ENCODE data around the gene FAM222B. TPM values are rescaled to one million over a fixed set of nuclear protein-coding genes. Genes with fewer than 3 reads are reported as not detected.
A peak's percentile ranks its signal among the peaks of the same experiment; 100 is the strongest.
"Not testable (repeated sequence)": the region's sequence is repeated elsewhere in the genome, so short reads cannot be mapped to it uniquely, and the experiment has no call there.

FAM222B gene
- total RNA-seq, 1 experiment from 2014 or later: 94.6 TPM

DNA sequence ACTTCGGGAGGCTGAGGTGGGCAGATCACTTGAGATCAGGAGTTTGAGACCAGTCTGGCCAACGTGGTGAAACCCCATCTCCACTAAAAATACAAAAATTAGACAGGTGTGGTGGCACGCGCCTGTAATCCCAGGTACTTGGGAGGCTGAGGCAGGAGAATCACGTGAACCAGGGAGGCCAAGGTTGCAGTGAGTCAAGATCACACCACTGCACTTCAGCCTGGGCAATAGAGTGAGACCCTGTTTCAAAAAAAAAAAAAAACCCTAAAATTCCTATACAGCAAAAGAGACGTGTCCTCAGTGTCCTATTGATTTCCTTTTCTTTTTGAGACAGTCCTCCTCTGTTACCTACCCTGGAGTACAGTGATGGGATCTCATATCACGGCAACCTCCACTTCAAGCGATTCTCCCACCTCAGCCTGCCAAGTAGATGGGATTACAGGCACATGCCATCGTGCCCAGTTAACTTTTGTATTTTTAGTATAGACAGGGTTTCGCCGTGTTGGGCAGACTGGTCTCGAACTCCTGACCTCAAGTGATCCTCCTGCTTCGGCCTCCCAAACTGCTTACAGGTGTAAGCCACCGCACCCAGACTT lies 47.6 kb downstream of the FAM222B start:
- H3K27me3 Mint-ChIP-seq (ENCODE audit: low read depth); H3K4me1 Mint-ChIP-seq; POLR2A ChIA-PET; DNase-seq (ENCODE audit: low spot score); H3K9me3 Mint-ChIP-seq; H3K4me3 Mint-ChIP-seq; ATAC-seq: not testable (repeated sequence)
- peaks cover 15% of the 10 kb centered on the region for H3K36me3 Mint-ChIP-seq
- peak overlapping the region; percentile 57; the same call in 1 of the 2 replicates for H3K27ac Mint-ChIP-seq
- CTCF ChIA-PET: interaction anchor here (0.6 kb wide), 1 partner anchor 34 kb away, joined by 3 read pairs; no protein-coding TSS in a partner anchor
- TF ChIP-seq ZNF121 (CRISPR knock-in tag; IDR thresholded peaks at IDR 0.05): peak; percentile 44; the same call in 1 of the 2 replicates

- no peak for TF ChIP-seq FOXP1 (CRISPR knock-in tag; IDR thresholded peaks at IDR 0.05; ENCODE audit: borderline replicate concordance)
- TF ChIP-seq ZNF121 (CRISPR knock-in tag; IDR thresholded peaks at IDR 0.05): peak; percentile 12; the same call in 1 of the 2 replicates
- H3K27me3 Mint-ChIP-seq (ENCODE audit: low read depth): no peaks in the 10 kb centered on the region
- CTCF ChIA-PET: interaction anchor here (0.6 to 2.7 kb wide), 6 partner anchors 29 to 81 kb away, joined by 3 to 12 read pairs (median 4); no protein-coding TSS in a partner anchor
- 0 out of 2 replicates have a peak, but pooled peaks cover 2% of the 10 kb centered on the region for H3K4me1 Mint-ChIP-seq
- peak overlapping the region; percentile 85; the same call in 1 of the 2 replicates for H3K27ac Mint-ChIP-seq
- H3K9me3 Mint-ChIP-seq: no peaks in the 10 kb centered on the region
- POLR2A ChIA-PET: interaction anchor here (1.0 kb wide), 1 partner anchor 9 kb away, joined by 3 read pairs; no protein-coding TSS in a partner anchor
- no peak overlapping the region for H3K4me3 Mint-ChIP-seq
- DNase-seq (ENCODE audit: low spot score) (no peak), ATAC-seq (peak; percentile 20; the same call in 1 of the 2 replicates)
- H3K36me3 Mint-ChIP-seq: peaks cover 14% of the 10 kb centered on the region
Observed at GRCh38 chr17:28792877-28793661, 49.5 kb downstream of the FAM222B start.

GRCh38 chr17:28788100-28788499 lies 54.5 kb downstream of the FAM222B start:
- DNase-seq (ENCODE audit: low spot score) (no peak), ATAC-seq (no peak)
- TF ChIP-seq GABPB1 (CRISPR knock-in tag; IDR thresholded peaks at IDR 0.05) (peak; percentile 65; the same call in 1 of the 2 replicates), ZNF219 (CRISPR knock-in tag; IDR thresholded peaks at IDR 0.05; ENCODE audit: borderline replicate concordance) (no peak)
- no peaks in the 10 kb centered on the region for H3K27me3 Mint-ChIP-seq (ENCODE audit: low read depth)
- H3K9me3 Mint-ChIP-seq: no peaks in the 10 kb centered on the region
- ChIA-PET CTCF (interaction anchor here (1.2 to 1.5 kb wide), 2 partner anchors 25 to 61 kb away, joined by 4 to 9 read pairs; no protein-coding TSS in a partner anchor), POLR2A (no interaction called here)
- no peak overlapping the region for H3K27ac Mint-ChIP-seq
- peaks cover 19% of the 10 kb centered on the region for H3K36me3 Mint-ChIP-seq
- no peak overlapping the region for H3K4me3 Mint-ChIP-seq
- 0 out of 2 replicates have a peak, but pooled peaks cover 3% of the 10 kb centered on the region for H3K4me1 Mint-ChIP-seq

- CTCF ChIA-PET: interaction anchor here (0.7 to 2.3 kb wide), 2 partner anchors 19 to 42 kb away, joined by 3 to 13 read pairs; no protein-coding TSS in a partner anchor
- no peak for DNase-seq (ENCODE audit: low spot score)
- TF ChIP-seq CBFB (CRISPR knock-in tag; IDR thresholded peaks at IDR 0.05; ENCODE audit: low read depth) (no peak), CREB1 (CRISPR knock-in tag; IDR thresholded peaks at IDR 0.05) (no peak), CDX4 (CRISPR knock-in tag; IDR thresholded peaks at IDR 0.05; ENCODE audit: borderline replicate concordance) (no peak), ZNF671 (CRISPR knock-in tag; IDR thresholded peaks at IDR 0.05) (no peak), NR2C2 (CRISPR knock-in tag; IDR thresholded peaks at IDR 0.05) (no peak), NFE2L1 (CRISPR knock-in tag; IDR thresholded peaks at IDR 0.05) (no peak), ZNF121 (CRISPR knock-in tag; IDR thresholded peaks at IDR 0.05) (no peak), CREM (CRISPR knock-in tag; IDR thresholded peaks at IDR 0.05) (no peak), RELA (CRISPR knock-in tag; IDR thresholded peaks at IDR 0.05; ENCODE audit: borderline replicate concordance) (no peak), PRRX2 (CRISPR knock-in tag; IDR thresholded peaks at IDR 0.05) (no peak), USF2 (CRISPR knock-in tag; IDR thresholded peaks at IDR 0.05) (no peak), SOX15 (CRISPR knock-in tag; IDR thresholded peaks at IDR 0.05) (no peak), FOXJ3 (CRISPR knock-in tag; IDR thresholded peaks at IDR 0.05; ENCODE audit: borderline replicate concordance) (no peak)
- TF ChIP-seq, protein P1, sequence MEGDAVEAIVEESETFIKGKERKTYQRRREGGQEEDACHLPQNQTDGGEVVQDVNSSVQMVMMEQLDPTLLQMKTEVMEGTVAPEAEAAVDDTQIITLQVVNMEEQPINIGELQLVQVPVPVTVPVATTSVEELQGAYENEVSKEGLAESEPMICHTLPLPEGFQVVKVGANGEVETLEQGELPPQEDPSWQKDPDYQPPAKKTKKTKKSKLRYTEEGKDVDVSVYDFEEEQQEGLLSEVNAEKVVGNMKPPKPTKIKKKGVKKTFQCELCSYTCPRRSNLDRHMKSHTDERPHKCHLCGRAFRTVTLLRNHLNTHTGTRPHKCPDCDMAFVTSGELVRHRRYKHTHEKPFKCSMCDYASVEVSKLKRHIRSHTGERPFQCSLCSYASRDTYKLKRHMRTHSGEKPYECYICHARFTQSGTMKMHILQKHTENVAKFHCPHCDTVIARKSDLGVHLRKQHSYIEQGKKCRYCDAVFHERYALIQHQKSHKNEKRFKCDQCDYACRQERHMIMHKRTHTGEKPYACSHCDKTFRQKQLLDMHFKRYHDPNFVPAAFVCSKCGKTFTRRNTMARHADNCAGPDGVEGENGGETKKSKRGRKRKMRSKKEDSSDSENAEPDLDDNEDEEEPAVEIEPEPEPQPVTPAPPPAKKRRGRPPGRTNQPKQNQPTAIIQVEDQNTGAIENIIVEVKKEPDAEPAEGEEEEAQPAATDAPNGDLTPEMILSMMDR (IDR thresholded peaks at IDR 0.05): no peak
- TF ChIP-seq, protein P2, sequence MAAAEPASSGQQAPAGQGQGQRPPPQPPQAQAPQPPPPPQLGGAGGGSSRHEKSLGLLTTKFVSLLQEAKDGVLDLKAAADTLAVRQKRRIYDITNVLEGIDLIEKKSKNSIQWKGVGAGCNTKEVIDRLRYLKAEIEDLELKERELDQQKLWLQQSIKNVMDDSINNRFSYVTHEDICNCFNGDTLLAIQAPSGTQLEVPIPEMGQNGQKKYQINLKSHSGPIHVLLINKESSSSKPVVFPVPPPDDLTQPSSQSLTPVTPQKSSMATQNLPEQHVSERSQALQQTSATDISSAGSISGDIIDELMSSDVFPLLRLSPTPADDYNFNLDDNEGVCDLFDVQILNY (CRISPR knock-in tag; IDR thresholded peaks at IDR 0.05): no peak
- TF ChIP-seq, protein P3, sequence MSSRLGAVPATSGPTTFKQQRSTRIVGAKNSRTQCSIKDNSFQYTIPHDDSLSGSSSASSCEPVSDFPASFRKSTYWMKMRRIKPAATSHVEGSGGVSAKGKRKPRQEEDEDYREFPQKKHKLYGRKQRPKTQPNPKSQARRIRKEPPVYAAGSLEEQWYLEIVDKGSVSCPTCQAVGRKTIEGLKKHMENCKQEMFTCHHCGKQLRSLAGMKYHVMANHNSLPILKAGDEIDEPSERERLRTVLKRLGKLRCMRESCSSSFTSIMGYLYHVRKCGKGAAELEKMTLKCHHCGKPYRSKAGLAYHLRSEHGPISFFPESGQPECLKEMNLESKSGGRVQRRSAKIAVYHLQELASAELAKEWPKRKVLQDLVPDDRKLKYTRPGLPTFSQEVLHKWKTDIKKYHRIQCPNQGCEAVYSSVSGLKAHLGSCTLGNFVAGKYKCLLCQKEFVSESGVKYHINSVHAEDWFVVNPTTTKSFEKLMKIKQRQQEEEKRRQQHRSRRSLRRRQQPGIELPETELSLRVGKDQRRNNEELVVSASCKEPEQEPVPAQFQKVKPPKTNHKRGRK (CRISPR knock-in tag; IDR thresholded peaks at IDR 0.05; ENCODE audit: borderline replicate concordance): no peak
- TF ChIP-seq, protein P4, sequence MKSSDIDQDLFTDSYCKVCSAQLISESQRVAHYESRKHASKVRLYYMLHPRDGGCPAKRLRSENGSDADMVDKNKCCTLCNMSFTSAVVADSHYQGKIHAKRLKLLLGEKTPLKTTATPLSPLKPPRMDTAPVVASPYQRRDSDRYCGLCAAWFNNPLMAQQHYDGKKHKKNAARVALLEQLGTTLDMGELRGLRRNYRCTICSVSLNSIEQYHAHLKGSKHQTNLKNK (CRISPR knock-in tag; IDR thresholded peaks at IDR 0.05): no peak
Observed at GRCh38 chr17:28783161-28783560, 59.4 kb downstream of the FAM222B start.

More at GRCh38 chr17:28783161-28783560, 59.4 kb downstream of the FAM222B start:
- Mint-ChIP-seq H3K27me3 (ENCODE audit: low read depth) (no peaks in the 10 kb centered on the region), H3K4me3 (no peak overlapping the region), H3K36me3 (peaks cover 26% of the 10 kb centered on the region), H3K4me1 (peaks cover 13% of the 10 kb centered on the region), H3K27ac (peak overlapping the region; percentile 75), H3K9me3 (no peaks in the 10 kb centered on the region)
- POLR2A ChIA-PET: no interaction called here
- ATAC-seq: no peak

Data from WTC11 (cell line).